ENCODE measurements around the gene CPVL.
"Not testable (repeated sequence)": the region's sequence is repeated elsewhere in the genome, so short reads cannot be mapped to it uniquely, and the experiment has no call there.

Gene CPVL

GRCh38 chr7:29119538-29119937 lies 26.8 kb downstream of the CPVL start:
- FAIRE-seq: no peak
- DNase-seq (ENCODE audit: insufficient read length, low spot score): no peak
- TF ChIP-seq POLR2A (IDR thresholded peaks at IDR 0.05; ENCODE audit: low read depth, low read length): no peak

- FAIRE-seq: no peak
- TF ChIP-seq POLR2A (IDR thresholded peaks at IDR 0.05; ENCODE audit: low read depth, low read length): no peak
Measured at GRCh38 chr7:29116361-29117200, 29.8 kb downstream of the CPVL start.

GRCh38 chr7:29115753-29116152 lies 30.6 kb downstream of the CPVL start:
- FAIRE-seq (no peak), DNase-seq (ENCODE audit: insufficient read length, low spot score) (no peak)
- TF ChIP-seq POLR2A (IDR thresholded peaks at IDR 0.05; ENCODE audit: low read depth, low read length): no peak

More at GRCh38 chr7:29116361-29117200, 29.8 kb downstream of the CPVL start:
- DNase-seq (ENCODE audit: insufficient read length, low spot score): no peak

- TF ChIP-seq POLR2A (IDR thresholded peaks at IDR 0.05; ENCODE audit: low read depth, low read length): no peak
- no peak for FAIRE-seq
- DNase-seq (ENCODE audit: insufficient read length, low spot score): no peak
Measured at GRCh38 chr7:29115130-29115687, 31.1 kb downstream of the CPVL start.

GRCh38 chr7:29114266-29114665 lies 32.1 kb downstream of the CPVL start:
- DNase-seq (ENCODE audit: insufficient read length, low spot score): not testable (repeated sequence)
- FAIRE-seq: peak; percentile 67

GRCh38 chr7:29113384-29114102 lies 32.8 kb downstream of the CPVL start:
- peak; percentile 23 for DNase-seq (ENCODE audit: insufficient read length, low spot score)
- TF ChIP-seq POLR2A (IDR thresholded peaks at IDR 0.05; ENCODE audit: low read depth, low read length): no peak
- FAIRE-seq: peak; percentile 80

- FAIRE-seq (no peak), DNase-seq (ENCODE audit: insufficient read length, low spot score) (no peak)
- TF ChIP-seq POLR2A (IDR thresholded peaks at IDR 0.05; ENCODE audit: low read depth, low read length): no peak
Measured at GRCh38 chr7:29112721-29113120, 33.6 kb downstream of the CPVL start.

GRCh38 chr7:29109899-29110298 lies 36.4 kb downstream of the CPVL start:
- DNase-seq (ENCODE audit: insufficient read length, low spot score) (no peak), FAIRE-seq (no peak)
- TF ChIP-seq POLR2A (IDR thresholded peaks at IDR 0.05; ENCODE audit: low read depth, low read length): no peak

- no peak for DNase-seq (ENCODE audit: insufficient read length, low spot score)
- no peak for FAIRE-seq
Measured at GRCh38 chr7:29109358-29109757, 37.0 kb downstream of the CPVL start.

GRCh38 chr7:29107056-29107455 lies 39.3 kb downstream of the CPVL start:
- DNase-seq (ENCODE audit: insufficient read length, low spot score) (no peak), FAIRE-seq (no peak)
- no peak for TF ChIP-seq POLR2A (IDR thresholded peaks at IDR 0.05; ENCODE audit: low read depth, low read length)

More at GRCh38 chr7:29109358-29109757, 37.0 kb downstream of the CPVL start:
- no peak for TF ChIP-seq POLR2A (IDR thresholded peaks at IDR 0.05; ENCODE audit: low read depth, low read length)

GRCh38 chr7:29106669-29106988 lies 39.7 kb downstream of the CPVL start:
- DNase-seq (ENCODE audit: insufficient read length, low spot score) (no peak), FAIRE-seq (no peak)
- no peak for TF ChIP-seq POLR2A (IDR thresholded peaks at IDR 0.05; ENCODE audit: low read depth, low read length)

GRCh38 chr7:29105752-29106668 lies 40.3 kb downstream of the CPVL start:
- DNase-seq (ENCODE audit: insufficient read length, low spot score): no peak
- TF ChIP-seq POLR2A (IDR thresholded peaks at IDR 0.05; ENCODE audit: low read depth, low read length): no peak
- no peak for FAIRE-seq

- TF ChIP-seq POLR2A (IDR thresholded peaks at IDR 0.05; ENCODE audit: low read depth, low read length): no peak
- FAIRE-seq (no peak), DNase-seq (ENCODE audit: insufficient read length, low spot score) (no peak)
Measured at GRCh38 chr7:29105191-29105590, 41.1 kb downstream of the CPVL start.

Measured in H54 (cell line).